Right atrium auricular region (tissue), 2 donors: ENCODE measurements around the gene GMPR2. TPM values are rescaled to one million over a fixed set of nuclear protein-coding genes. Genes with fewer than 3 reads are reported as not detected.

Experiments used
- DNase-seq: peaks from one replicate; pipeline ENCODE4 v3.0.0-alpha.2; 2019; ENCODE audit warnings: low spot score
- H3K27ac ChIP-seq, 2 donors: fragments of 200-600 bp; sonication (generic); 1 replicate in 1 of 2; 2 replicates in 1 of 2; pipeline ENCODE4 v1.5.1; 2016 to 2019
- H3K27me3 ChIP-seq, 2 donors: fragments of 200-600 bp; sonication (generic); one replicate each; pipeline versions ENCODE4 v1.5.1 to v1.6.0; 2017 to 2019
- H3K36me3 ChIP-seq: fragments of 200-600 bp; sonication (generic); one replicate; pipeline ENCODE4 v1.5.1; 2016
- H3K4me1 ChIP-seq, 2 donors: fragments of 200-600 bp; sonication (generic); one replicate each; pipeline versions ENCODE4 v1.5.1 to v1.6.0; 2017 to 2019
- H3K4me3 ChIP-seq, 2 donors: fragments of 200-600 bp; sonication (generic); 1 replicate in 1 of 2; 2 replicates in 1 of 2; pipeline ENCODE4 v1.5.1; 2017 to 2019; ENCODE audit warnings: mild to moderate bottlenecking in 1 of 2, moderate library complexity in 1 of 2
- H3K9me3 ChIP-seq, 2 donors: fragments of 200-600 bp; sonication (generic); one replicate each; pipeline ENCODE4 v1.5.1; 2019
- CTCF ChIP-seq, 2 donors: fragments of 200-600 bp; sonication (generic); IDR thresholded peaks; one replicate each; pipeline ENCODE4 v1.5.1; 2019; ENCODE audit warnings: antibody characterized with exemption in 2 of 2
- total RNA-seq, 2 donors: library from RNA; depleted of rRNA; stranded (reverse); fragments of >200 nt; gene quantifications; one replicate each; pipeline ENCODE4 v1.1.0, GENCODE V29; 2016

The GMPR2 gene
- total RNA-seq, 2 donors from 2014 or later: 28.1 to 31.7 TPM

DNA sequence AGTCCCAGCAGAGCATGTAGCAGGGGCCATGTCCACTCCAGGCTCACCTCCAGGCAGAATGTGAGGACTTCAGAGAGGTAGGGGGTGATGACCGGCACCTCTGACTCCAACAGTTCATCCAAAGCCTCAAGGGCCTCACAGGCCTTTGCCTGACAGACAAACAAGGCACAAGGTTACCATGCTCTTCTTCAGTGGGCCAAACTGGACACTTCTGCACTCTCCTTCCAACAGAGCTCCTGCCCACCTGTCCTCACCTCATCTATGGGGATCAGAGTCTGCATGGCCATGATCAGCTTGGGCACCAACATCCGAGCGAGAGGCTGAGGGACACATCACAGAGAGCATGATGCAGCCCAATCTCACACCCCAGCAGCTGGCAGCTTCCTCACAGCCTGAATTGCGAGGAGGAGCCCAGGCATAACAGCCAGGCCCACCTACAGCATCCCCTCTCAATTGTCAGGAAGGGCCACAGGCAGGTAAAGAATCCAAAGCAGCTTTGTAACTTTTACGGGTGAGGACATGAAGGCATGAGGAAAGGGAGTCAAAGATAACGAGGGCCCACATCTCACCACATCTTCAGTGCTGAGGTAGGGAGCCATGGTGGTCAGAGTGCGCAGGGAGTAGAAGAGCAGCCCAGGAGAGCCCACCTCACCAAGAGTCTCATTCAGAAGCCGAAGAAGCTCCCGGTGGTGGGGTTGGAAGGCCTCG is 45.7 kb upstream of the GMPR2 start:
- H3K27me3 ChIP-seq: no peaks in the 10 kb centered on the region
- no peak overlapping the region for H3K4me3 ChIP-seq
- no peak for DNase-seq
- no peak overlapping the region for H3K27ac ChIP-seq
- TF ChIP-seq CTCF (IDR thresholded peaks at IDR 0.05): no peak
- H3K9me3 ChIP-seq: no peaks in the 10 kb centered on the region
- H3K4me1 ChIP-seq: peaks cover 0 to 19% of the 10 kb centered on the region in 2 donors
- H3K36me3 ChIP-seq: peaks cover 33% of the 10 kb centered on the region

GRCh38 chr14:24187539-24187915 is 45.2 kb upstream of the GMPR2 start:
- H3K9me3 ChIP-seq: no peaks in the 10 kb centered on the region
- H3K36me3 ChIP-seq: peaks cover 33% of the 10 kb centered on the region
- DNase-seq: no peak
- H3K27me3 ChIP-seq: no peaks in the 10 kb centered on the region
- H3K27ac ChIP-seq: peak overlapping the region in 1 of 2 donors; percentile 64
- TF ChIP-seq CTCF (IDR thresholded peaks at IDR 0.05): no peak
- H3K4me3 ChIP-seq: peak overlapping the region in 1 of 2 donors; percentile 78
- H3K4me1 ChIP-seq: peaks cover 0 to 19% of the 10 kb centered on the region in 2 donors

GRCh38 chr14:24188251-24189058 is 44.3 kb upstream of the GMPR2 start, which contains the start of gene IPO4:
IPO4 (minus strand) TSS chr14:24188816; CDS start chr14:24188787, 29 bp downstream.
- no peak for TF ChIP-seq CTCF (IDR thresholded peaks at IDR 0.05)
- no peaks in the 10 kb centered on the region for H3K9me3 ChIP-seq
- H3K36me3 ChIP-seq: peaks cover 29% of the 10 kb centered on the region
- no peaks in the 10 kb centered on the region for H3K27me3 ChIP-seq
- peak; percentile 98 for DNase-seq
- H3K4me1 ChIP-seq: peaks cover 0 to 19% of the 10 kb centered on the region in 2 donors
- peak within 1 kb of the TSS; percentile 66 to 78 for H3K4me3 ChIP-seq
- peak within 1 kb of the TSS; percentile 61 to 64 for H3K27ac ChIP-seq

GRCh38 chr14:24189059-24189375 is 43.7 kb upstream of the GMPR2 start:
- Histone ChIP-seq H3K27ac (peak overlapping the region; percentile 16 to 31), H3K27me3 (no peaks in the 10 kb centered on the region), H3K4me3 (peak overlapping the region in 1 of 2 donors; percentile 78), H3K9me3 (no peaks in the 10 kb centered on the region), H3K36me3 (peaks cover 23% of the 10 kb centered on the region), H3K4me1 (peaks cover 0 to 21% of the 10 kb centered on the region in 2 donors)
- no peak for DNase-seq
- no peak for TF ChIP-seq CTCF (IDR thresholded peaks at IDR 0.05)

GRCh38 chr14:24189460-24189859 is 43.3 kb upstream of the GMPR2 start:
- H3K36me3 ChIP-seq: peaks cover 19% of the 10 kb centered on the region

More at GRCh38 chr14:24189460-24189859, 43.3 kb upstream of the GMPR2 start:
- Histone ChIP-seq H3K27me3 (no peaks in the 10 kb centered on the region), H3K27ac (no peak overlapping the region), H3K4me1 (peaks cover 0 to 26% of the 10 kb centered on the region in 2 donors), H3K4me3 (no peak overlapping the region), H3K9me3 (no peaks in the 10 kb centered on the region)
- no peak for TF ChIP-seq CTCF (IDR thresholded peaks at IDR 0.05)
- no peak for DNase-seq
